NB4 (cell line): ENCODE results near the gene NPAS3.

Experiments used
- CTCF ChIP-seq: IDR thresholded peaks from one replicate; pipeline ENCODE4 v1.5.1; 2012; ENCODE audit warnings: low read depth, low read length
- MAX ChIP-seq: IDR thresholded peaks from 2 replicates; pipeline ENCODE4 v1.6.1; 2011; ENCODE audit warnings: low read depth, low read length
- POLR2A ChIP-seq: IDR thresholded peaks from 2 replicates; pipeline ENCODE4 v1.6.1; 2011; ENCODE audit warnings: mild to moderate bottlenecking; ENCODE audit not compliant: insufficient read length; ENCODE audit errors: extremely low read depth

- TF ChIP-seq POLR2A (no peak), MAX (no peak), CTCF (no peak)
Observed at GRCh38 chr14:33463731-33464130, 525.1 kb downstream of the NPAS3 start.
